OCI-LY7 (cell line): ENCODE results near the gene PLPP3. TPM values are rescaled to one million over a fixed set of nuclear protein-coding genes. Genes with fewer than 3 reads are reported as not detected.

Experiments used
- BruUV-seq: library from RNA; stranded (reverse); fragments of 400-500 nt; replicated peaks from 2 replicates; lab custom pipeline; 2021; lab: Mats Ljungman, UMichigan
- CTCF ChIA-PET: fragments of 300-600 bp; sonication (Branson Sonifier 250); formaldehyde crosslinking; loops from one replicate; lab custom pipeline; 2022; ENCODE audit warnings: antibody characterized with exemption; ENCODE audit not compliant: unreplicated experiment; lab: Charles Lee
- POLR2A ChIA-PET: fragments of 300-600 bp; sonication (Branson Sonifier 250); formaldehyde crosslinking; loops from one replicate; lab custom pipeline; 2022; ENCODE audit warnings: antibody characterized with exemption; lab: Charles Lee
- DNase-seq: peaks from one replicate; pipeline ENCODE4 v3.0.0-alpha.2; 2015; ENCODE audit warnings: low spot score
- H2AFZ ChIP-seq: fragments of 200-600 bp; sonication (generic), shearing (Covaris generic); 2 replicates; pipeline ENCODE4 v1.6.1; 2014; ENCODE audit warnings: mild to moderate bottlenecking, antibody characterized with exemption, low read length, moderate library complexity
- H3K27ac ChIP-seq: fragments of 200-600 bp; sonication (generic); 2 replicates; pipeline ENCODE4 v1.5.1; 2014; ENCODE audit warnings: mixed run types, low read depth, mild to moderate bottlenecking, moderate library complexity, low read length, inconsistent platforms; ENCODE audit not compliant: poor library complexity, severe bottlenecking
- H3K36me3 ChIP-seq: fragments of 200-600 bp; sonication (generic); 2 replicates; pipeline ENCODE4 v1.6.1; 2014; ENCODE audit warnings: mild to moderate bottlenecking, antibody characterized with exemption, low read length, moderate library complexity, mixed read lengths; ENCODE audit not compliant: insufficient read depth
- H3K4me1 ChIP-seq: fragments of 200-600 bp; sonication (generic); 2 replicates; pipeline ENCODE4 v1.5.1; 2014; ENCODE audit warnings: mild to moderate bottlenecking, low read length; ENCODE audit not compliant: insufficient read depth, poor library complexity, severe bottlenecking
- H3K4me2 ChIP-seq: fragments of 200-600 bp; sonication (generic); 2 replicates; pipeline ENCODE4 v1.6.1; 2014; ENCODE audit warnings: mild to moderate bottlenecking, low read length
- H3K4me3 ChIP-seq: fragments of 200-600 bp; sonication (generic); 2 replicates; pipeline ENCODE4 v1.5.1; 2014; ENCODE audit warnings: mild to moderate bottlenecking, low read depth, low read length; ENCODE audit not compliant: poor library complexity, severe bottlenecking
- H3K79me2 ChIP-seq: fragments of 200-600 bp; sonication (generic); 2 replicates; pipeline ENCODE4 v1.6.1; 2016; ENCODE audit warnings: low read depth, mild to moderate bottlenecking, low read length, moderate library complexity, mixed read lengths; ENCODE audit not compliant: insufficient read depth
- H3K9me2 ChIP-seq: fragments of 200-600 bp; sonication (generic); 2 replicates; pipeline ENCODE4 v1.6.1; 2016; ENCODE audit warnings: mild to moderate bottlenecking, low read length, mixed read lengths; ENCODE audit not compliant: insufficient read depth
- H3K9me3 ChIP-seq: fragments of 200-600 bp; sonication (generic); 2 replicates; pipeline ENCODE4 v1.6.1; 2014; ENCODE audit warnings: mild to moderate bottlenecking, mixed run types, low read length, mixed read lengths
- H4K20me1 ChIP-seq: fragments of 200-600 bp; sonication (generic); 2 replicates; pipeline ENCODE4 v1.6.1; 2014; ENCODE audit warnings: mild to moderate bottlenecking, antibody characterized with exemption, low read length, moderate library complexity, mixed read lengths; ENCODE audit not compliant: insufficient read depth
- EZH2phosphoT487 ChIP-seq: fragments of 200-600 bp; sonication (generic); IDR thresholded peaks from 2 replicates; pipeline ENCODE4 v1.6.1; 2018; ENCODE audit warnings: low read depth, borderline replicate concordance, mild to moderate bottlenecking, mixed run types, antibody characterized with exemption, low read length, moderate library complexity, mixed read lengths
- intact Hi-C: fragments of 100-400 bp; cut with micrococcal nuclease; formaldehyde crosslinking; loops from one replicate; pipeline ENCODE4 v1.10.0; 2022; ENCODE audit not compliant: unreplicated experiment
- total RNA-seq, 2 experiments: library from RNA; depleted of rRNA in 1 of 2; stranded (reverse); fragments of >200 nt in 1 of 2; shearing (Covaris generic) in 1 of 2; gene quantifications; 2 replicates each; pipeline ENCODE4 v1.2.3, GENCODE V29; 2014 to 2022
- TF ChIP-seq, protein P1 (sequence below): fragments of 200-600 bp; sonication (generic); conservative IDR thresholded peaks from 2 replicates; pipeline ENCODE4 v1.5.1; 2014; ENCODE audit warnings: mild to moderate bottlenecking, antibody characterized with exemption, low read length, moderate library complexity, mixed read lengths

The PLPP3 gene
- total RNA-seq, 2 experiments from 2014 or later, result 0.92 to 1.7 TPM

- Histone ChIP-seq H3K9me3 (no peaks in the 10 kb centered on the region), H3K9me2 (no peaks in the 10 kb centered on the region), H3K36me3 (no peaks in the 10 kb centered on the region), H3K4me3 (no peak overlapping the region), H2AFZ (no peak overlapping the region), H4K20me1 (no peaks in the 10 kb centered on the region), H3K79me2 (no peaks in the 10 kb centered on the region), H3K4me2 (no peak overlapping the region), H3K4me1 (no peaks in the 10 kb centered on the region), H3K27ac (no peak overlapping the region)
- ChIA-PET CTCF (no interaction called here), POLR2A (interaction anchor here (0.8 to 1.0 kb wide), 4 partner anchors 11 to 119 kb away, joined by 3 to 4 read pairs (median 3); no protein-coding TSS in a partner anchor)
- no peak for DNase-seq
- intact Hi-C loops, result no loop called here
- no TSS peak for BruUV-seq
- TF ChIP-seq, protein P1, sequence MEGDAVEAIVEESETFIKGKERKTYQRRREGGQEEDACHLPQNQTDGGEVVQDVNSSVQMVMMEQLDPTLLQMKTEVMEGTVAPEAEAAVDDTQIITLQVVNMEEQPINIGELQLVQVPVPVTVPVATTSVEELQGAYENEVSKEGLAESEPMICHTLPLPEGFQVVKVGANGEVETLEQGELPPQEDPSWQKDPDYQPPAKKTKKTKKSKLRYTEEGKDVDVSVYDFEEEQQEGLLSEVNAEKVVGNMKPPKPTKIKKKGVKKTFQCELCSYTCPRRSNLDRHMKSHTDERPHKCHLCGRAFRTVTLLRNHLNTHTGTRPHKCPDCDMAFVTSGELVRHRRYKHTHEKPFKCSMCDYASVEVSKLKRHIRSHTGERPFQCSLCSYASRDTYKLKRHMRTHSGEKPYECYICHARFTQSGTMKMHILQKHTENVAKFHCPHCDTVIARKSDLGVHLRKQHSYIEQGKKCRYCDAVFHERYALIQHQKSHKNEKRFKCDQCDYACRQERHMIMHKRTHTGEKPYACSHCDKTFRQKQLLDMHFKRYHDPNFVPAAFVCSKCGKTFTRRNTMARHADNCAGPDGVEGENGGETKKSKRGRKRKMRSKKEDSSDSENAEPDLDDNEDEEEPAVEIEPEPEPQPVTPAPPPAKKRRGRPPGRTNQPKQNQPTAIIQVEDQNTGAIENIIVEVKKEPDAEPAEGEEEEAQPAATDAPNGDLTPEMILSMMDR, result no peak
- TF ChIP-seq EZH2phosphoT487, result no peak
Observed at GRCh38 chr1:56457756-56458375, 121.5 kb downstream of the PLPP3 start.

DNA sequence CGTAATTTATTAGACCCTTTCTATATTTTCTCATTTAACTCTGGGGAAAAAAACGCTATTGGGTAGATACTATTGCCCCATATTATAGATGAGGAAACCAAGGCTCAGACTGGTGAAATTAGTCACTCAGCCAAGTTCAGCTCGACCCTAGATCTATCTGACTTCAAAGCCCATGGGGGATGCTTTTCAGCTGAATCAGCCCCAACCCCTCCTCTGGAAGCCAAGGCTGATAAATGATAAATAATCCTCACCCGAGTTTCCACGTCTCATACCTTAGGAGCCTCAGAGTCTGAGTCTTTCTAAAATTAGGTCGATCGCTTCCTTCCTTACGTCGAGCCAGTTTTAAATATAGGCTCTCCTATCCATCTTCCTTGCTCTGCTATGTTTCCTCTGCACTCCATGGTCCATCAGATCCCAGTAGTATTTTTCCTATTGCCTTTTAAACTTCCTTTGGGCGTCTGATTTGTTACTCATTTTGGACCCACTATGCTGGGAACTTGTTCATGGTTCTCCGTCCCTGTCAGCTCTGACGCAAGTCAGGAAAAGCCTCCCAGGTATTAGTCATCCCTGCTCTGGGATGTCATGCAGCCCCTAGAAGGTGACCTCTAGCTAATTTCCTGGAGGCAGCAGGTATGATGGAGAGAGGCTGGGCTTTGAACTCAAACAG is 122.8 kb downstream of the PLPP3 start:
- Histone ChIP-seq H3K4me1 (no peaks in the 10 kb centered on the region), H3K9me2 (no peaks in the 10 kb centered on the region), H4K20me1 (no peaks in the 10 kb centered on the region), H2AFZ (no peak overlapping the region), H3K4me3 (no peak overlapping the region), H3K9me3 (no peaks in the 10 kb centered on the region), H3K27ac (no peak overlapping the region), H3K79me2 (no peaks in the 10 kb centered on the region), H3K4me2 (no peak overlapping the region), H3K36me3 (no peaks in the 10 kb centered on the region)
- no peak for DNase-seq
- BruUV-seq, result no TSS peak
- intact Hi-C loops, result no loop called here
- TF ChIP-seq, protein P1, result no peak
- TF ChIP-seq EZH2phosphoT487, result no peak
- ChIA-PET POLR2A (interaction anchor here (0.6 to 1.0 kb wide), 6 partner anchors 12 to 120 kb away, joined by 3 to 4 read pairs (median 3); no protein-coding TSS in a partner anchor), CTCF (no interaction called here)
